HG03159 (cell line): Measurements from ENCODE around the gene KLC4.
"Not testable (repeated sequence)": the region's sequence is repeated elsewhere in the genome, so short reads cannot be mapped to it uniquely, and the experiment has no call there.

Source experiments
- ATAC-seq: cut with Tn5 transposase; IDR thresholded peaks from one replicate; pipeline ENCODE4 v1.9.1; 2021; ENCODE audit warnings: mild to moderate bottlenecking, moderate library complexity; ENCODE audit not compliant: unreplicated experiment

KLC4 gene

GRCh38 chr6:43060755-43061633 lies 1.6 kb downstream of the KLC4 start:
- ATAC-seq = no peak

GRCh38 chr6:43061861-43062260 lies 2.4 kb downstream of the KLC4 start:
- ATAC-seq = no peak

DNA sequence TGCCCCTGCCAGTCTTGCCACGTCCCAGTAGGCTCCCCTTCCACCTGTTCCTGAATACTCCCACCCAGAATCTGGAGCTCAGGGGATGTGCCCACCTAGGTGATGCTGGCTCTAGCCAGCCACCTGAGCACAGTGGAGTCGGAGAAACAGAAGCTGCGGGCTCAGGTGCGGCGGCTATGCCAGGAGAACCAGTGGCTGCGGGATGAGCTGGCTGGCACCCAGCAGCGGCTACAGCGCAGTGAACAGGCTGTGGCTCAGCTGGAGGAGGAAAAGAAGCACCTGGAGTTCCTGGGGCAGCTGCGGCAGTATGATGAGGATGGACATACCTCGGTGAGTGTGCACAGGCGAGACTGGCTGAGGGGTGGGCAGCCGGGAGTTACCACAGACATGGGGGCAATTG lies 3.4 kb downstream of the KLC4 start:
- ATAC-seq = no peak

- ATAC-seq = no peak
Measured at GRCh38 chr6:43070028-43070632, 10.7 kb downstream of the KLC4 start.

- no peak for ATAC-seq
Measured at GRCh38 chr6:43074847-43075669, 15.6 kb downstream of the KLC4 start.

DNA sequence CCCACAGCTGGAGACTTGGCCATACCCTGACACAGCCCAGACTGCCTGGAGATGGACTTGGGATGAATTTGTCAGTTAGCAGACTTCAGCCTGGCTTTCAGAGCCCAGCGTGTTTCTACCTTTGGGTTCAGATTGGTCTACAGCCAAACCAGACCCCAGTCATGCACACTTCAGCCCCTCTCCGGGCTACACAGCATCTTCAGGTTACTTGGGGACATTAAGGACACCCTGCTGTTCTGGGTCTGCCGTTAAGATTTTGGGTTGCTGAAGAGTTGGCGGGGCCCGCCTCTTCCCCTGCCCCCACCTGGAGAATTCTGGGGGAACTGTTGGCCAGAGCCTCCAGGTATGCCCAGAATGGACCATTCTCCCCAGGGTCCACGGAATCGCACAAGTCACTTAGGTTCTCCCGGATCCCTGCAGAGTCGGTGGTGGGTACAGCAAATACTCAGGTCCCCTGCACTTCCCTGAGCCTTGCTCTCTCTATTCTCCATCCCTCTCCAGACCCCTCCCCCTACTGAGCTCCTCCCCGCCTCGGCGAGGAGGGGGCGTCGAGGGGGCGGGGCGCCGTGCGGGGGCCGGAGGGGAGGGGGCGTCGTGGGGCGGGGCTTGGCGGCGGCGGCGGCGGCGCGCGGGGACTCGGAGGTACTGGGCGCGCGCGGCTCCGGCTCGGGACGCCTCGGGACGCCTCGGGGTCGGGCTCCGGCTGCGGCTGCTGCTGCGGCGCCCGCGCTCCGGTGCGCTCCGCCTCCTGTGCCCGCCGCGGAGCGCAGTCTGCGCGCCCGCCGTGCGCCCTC lies 16.4 kb downstream of the KLC4 start, which contains the start of gene PTK7:
Gene PTK7, plus strand, starts transcription at position 645 of the 794 bp plus-strand sequence. CDS start 175 bp downstream, outside the sequence.
- no peak for ATAC-seq

DNA sequence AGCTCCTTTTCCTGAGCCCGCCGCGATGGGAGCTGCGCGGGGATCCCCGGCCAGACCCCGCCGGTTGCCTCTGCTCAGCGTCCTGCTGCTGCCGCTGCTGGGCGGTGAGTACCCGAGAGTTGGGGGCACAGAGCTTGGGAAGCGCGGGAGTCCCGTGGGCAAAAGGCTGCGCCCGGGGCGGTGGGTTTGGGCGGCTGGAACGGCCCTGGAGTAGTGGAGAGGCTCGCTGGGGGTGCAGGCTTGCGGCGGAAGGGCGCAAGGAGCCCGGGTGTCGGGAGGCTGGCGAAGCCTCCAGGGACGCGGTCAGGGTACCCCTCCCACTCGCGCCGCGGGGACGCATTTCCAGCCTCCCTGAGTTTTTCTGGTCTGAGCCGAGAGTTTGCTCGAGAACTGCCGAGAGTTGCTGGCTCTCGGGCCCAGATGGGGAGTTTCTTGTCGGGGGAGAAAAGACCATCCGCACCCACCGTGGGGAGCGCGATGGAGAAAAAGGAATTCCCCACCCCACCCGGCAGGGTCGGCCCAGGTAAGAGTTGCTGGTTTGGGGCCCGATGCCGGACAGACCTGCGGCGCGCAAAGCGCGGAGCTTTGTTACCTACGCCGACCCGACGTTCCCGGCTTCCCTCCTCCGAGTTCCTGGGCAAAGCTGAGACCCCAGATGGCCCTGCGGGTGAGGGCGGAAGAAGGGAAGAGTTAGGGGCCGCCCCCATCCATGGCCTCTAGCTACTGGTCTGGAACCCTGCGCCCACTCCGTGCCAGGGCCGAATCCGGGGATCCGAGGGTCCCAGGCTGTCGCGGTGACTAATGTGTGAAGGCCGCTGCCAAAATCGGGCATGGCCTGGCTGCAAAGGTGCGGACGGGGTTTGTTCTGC lies 17.3 kb downstream of the KLC4 start:
- no peak for ATAC-seq

- no peak for ATAC-seq
Measured at GRCh38 chr6:43077333-43077809, 17.9 kb downstream of the KLC4 start.

- ATAC-seq = no peak
Measured at GRCh38 chr6:43077981-43078511, 18.6 kb downstream of the KLC4 start.

DNA sequence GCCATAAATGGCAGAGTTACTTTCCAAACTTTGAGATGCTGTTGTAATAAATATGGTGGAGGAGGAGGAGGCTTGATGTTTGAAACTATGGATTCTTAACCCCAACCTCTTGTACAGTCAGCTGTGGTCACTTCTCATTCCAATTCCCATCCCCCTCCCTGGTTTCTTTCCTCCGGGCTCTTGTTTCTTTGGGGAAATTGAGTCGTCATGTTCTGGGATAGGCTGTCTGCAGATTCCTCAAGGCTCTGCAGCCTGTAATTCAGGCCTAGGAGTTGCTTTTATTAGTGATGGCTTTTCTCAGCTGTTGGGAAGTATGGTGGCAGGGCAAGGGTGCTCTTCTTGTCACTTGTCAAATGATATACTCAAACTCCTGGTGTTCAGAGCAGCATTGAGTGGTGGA lies 19.3 kb downstream of the KLC4 start:
- no peak for ATAC-seq

GRCh38 chr6:43081043-43081442 lies 21.6 kb downstream of the KLC4 start:
- no peak for ATAC-seq

- not testable (repeated sequence) for ATAC-seq
Measured at GRCh38 chr6:43081922-43082321, 22.5 kb downstream of the KLC4 start.

GRCh38 chr6:43082806-43083655 lies 23.6 kb downstream of the KLC4 start:
- no peak for ATAC-seq

GRCh38 chr6:43086022-43086658 lies 26.7 kb downstream of the KLC4 start:
- ATAC-seq = no peak

- no peak for ATAC-seq
Measured at GRCh38 chr6:43088654-43089056, 29.2 kb downstream of the KLC4 start.

DNA sequence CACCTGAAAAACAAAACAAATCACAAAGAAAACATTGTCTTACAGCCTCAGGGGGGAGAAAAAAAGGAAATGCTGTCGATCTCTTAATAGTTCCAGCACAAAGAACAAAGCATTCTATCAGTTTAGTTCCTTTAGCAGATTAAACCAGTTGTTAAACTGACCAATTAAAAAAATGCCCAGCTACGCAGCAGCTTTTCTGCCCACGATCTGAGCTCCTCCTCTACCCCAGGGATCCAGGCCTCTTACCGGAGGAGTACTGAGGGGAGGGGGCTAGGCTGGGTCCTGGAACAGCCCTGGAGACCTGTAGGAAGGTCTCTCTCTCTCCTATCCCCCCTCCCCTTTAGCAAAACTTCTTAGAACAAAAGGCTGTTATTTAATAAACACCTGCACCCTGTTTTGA lies 30.0 kb downstream of the KLC4 start:
- ATAC-seq = no peak

DNA sequence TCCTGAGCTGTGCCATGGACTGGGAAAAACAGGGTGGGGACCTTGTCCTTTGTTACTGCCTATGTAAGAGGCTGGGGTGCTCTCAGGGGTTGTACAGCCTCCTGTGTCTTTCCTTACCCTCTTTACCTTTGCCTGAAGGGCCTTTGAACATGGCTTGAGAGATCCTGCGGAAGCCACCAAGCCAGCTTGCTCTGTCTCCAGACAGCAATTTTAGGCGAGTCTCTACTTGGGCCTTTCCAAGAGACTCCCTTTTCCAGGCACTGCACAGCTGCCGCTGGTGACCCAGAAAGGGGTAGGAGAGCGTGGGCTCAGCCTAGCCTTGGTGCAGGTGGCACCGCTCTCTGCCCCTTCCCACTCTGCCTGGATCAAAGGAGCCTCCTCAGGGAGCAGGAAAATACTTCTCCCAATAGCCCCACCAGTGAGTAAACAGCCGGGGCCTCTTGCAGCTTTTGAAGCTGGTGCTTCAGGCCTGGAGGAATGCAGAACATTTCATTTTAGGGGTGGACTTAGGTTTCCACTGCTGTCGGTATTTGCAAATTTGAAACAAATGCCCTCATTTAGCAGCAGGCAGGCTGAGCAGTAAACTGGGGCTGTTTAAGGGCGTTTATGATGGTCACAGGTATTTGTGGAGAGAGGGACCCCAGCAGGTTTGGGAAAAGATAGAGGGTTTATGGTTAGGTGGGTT lies 30.6 kb downstream of the KLC4 start:
- no peak for ATAC-seq
